Large intestine (tissue), 3 donors: Measurements from ENCODE around the gene SRP9. TPM values are rescaled to one million over a fixed set of nuclear protein-coding genes. Genes with fewer than 3 reads are reported as not detected.
"Not testable (repeated sequence)": the region's sequence is repeated elsewhere in the genome, so short reads cannot be mapped to it uniquely, and the experiment has no call there.

Experiments used
- DNase-seq, 2 donors: peaks; one replicate each; pipeline versions ENCODE4 v3.0.0 to v3.0.0-alpha.2; 2013
- H3K27ac ChIP-seq: one replicate; pipeline ENCODE4 v1.5.1; 2013; ENCODE audit warnings: low read length
- H3K27me3 ChIP-seq: 2 replicates; pipeline ENCODE4 v1.6.1; 2013; ENCODE audit warnings: low read length; ENCODE audit not compliant: control insufficient read depth, insufficient read depth
- H3K36me3 ChIP-seq: 2 replicates; pipeline ENCODE4 v1.6.1; 2013; ENCODE audit warnings: low read length; ENCODE audit not compliant: control insufficient read depth, insufficient read depth
- H3K4me1 ChIP-seq: one replicate; pipeline ENCODE4 v1.6.1; 2013; ENCODE audit warnings: low read length; ENCODE audit not compliant: control insufficient read depth, insufficient read depth
- H3K4me3 ChIP-seq: one replicate; pipeline ENCODE4 v1.5.1; 2013; ENCODE audit warnings: low read length
- H3K9me3 ChIP-seq: one replicate; pipeline ENCODE4 v1.6.1; 2013; ENCODE audit warnings: mild to moderate bottlenecking, low read depth, low read length, moderate library complexity; ENCODE audit not compliant: control insufficient read depth
- WGBS: methylation state at CpG from one replicate; pipeline ENCODE4 v1.1.5; 2013; ENCODE audit warnings: low lambda C conversion rate; ENCODE audit not compliant: insufficient coverage; 5-methylcytosine and 5-hydroxymethylcytosine counted together
- polyA plus RNA-seq: library from polyadenylated mRNA; unstranded; fragments of 120-200 nt; gene quantifications from one replicate; pipeline ENCODE4 v1.2.1, GENCODE V29; 2013

Gene SRP9
- polyA plus RNA-seq, 1 donor: 304 TPM

GRCh38 chr1:225815090-225815489 is 37.5 kb downstream of the SRP9 start:
- H3K27me3 ChIP-seq, H3K27ac ChIP-seq, H3K36me3 ChIP-seq, DNase-seq, H3K4me3 ChIP-seq, H3K9me3 ChIP-seq: not testable (repeated sequence)
- WGBS: 100% methylated on average over 1 of the region's 7 CpGs
- H3K4me1 ChIP-seq: peaks cover 46% of the 10 kb centered on the region

- Histone ChIP-seq H3K4me3 (no peak overlapping the region), H3K36me3 (no peaks in the 10 kb centered on the region), H3K27me3 (no peaks in the 10 kb centered on the region), H3K9me3 (no peaks in the 10 kb centered on the region), H3K4me1 (peaks cover 46% of the 10 kb centered on the region), H3K27ac (no peak overlapping the region)
- WGBS: 100% methylated on average over 3 of the region's 17 CpGs
- no peak for DNase-seq
These were observed 38.0 kb downstream of the SRP9 start for GRCh38 chr1:225815526-225816178.

- Histone ChIP-seq H3K27ac (peak overlapping the region; percentile 59), H3K36me3 (no peaks in the 10 kb centered on the region), H3K9me3 (no peaks in the 10 kb centered on the region), H3K4me3 (no peak overlapping the region), H3K4me1 (peaks cover 35% of the 10 kb centered on the region), H3K27me3 (no peaks in the 10 kb centered on the region)
- peak; percentile 35 to 42 for DNase-seq
- no CpG with 5 or more reads among the region's 17 CpGs for WGBS
These were observed 39.3 kb downstream of the SRP9 start for GRCh38 chr1:225816643-225817538.

GRCh38 chr1:225817611-225818061 is 40.0 kb downstream of the SRP9 start:
- Histone ChIP-seq H3K4me1 (peaks cover 33% of the 10 kb centered on the region), H3K36me3 (no peaks in the 10 kb centered on the region), H3K9me3 (no peaks in the 10 kb centered on the region), H3K27me3 (no peaks in the 10 kb centered on the region), H3K27ac (peak overlapping the region; percentile 59), H3K4me3 (no peak overlapping the region)
- DNase-seq: no peak
- 100% methylated on average over 1 of the region's 8 CpGs for WGBS

GRCh38 chr1:225818229-225818628 is 40.6 kb downstream of the SRP9 start:
- no peaks in the 10 kb centered on the region for H3K36me3 ChIP-seq
- H3K27me3 ChIP-seq: no peaks in the 10 kb centered on the region
- no peak overlapping the region for H3K27ac ChIP-seq
- no peaks in the 10 kb centered on the region for H3K9me3 ChIP-seq
- H3K4me1 ChIP-seq: peaks cover 27% of the 10 kb centered on the region
- no peak overlapping the region for H3K4me3 ChIP-seq
- WGBS: no CpG with 5 or more reads among the region's 7 CpGs
- no peak for DNase-seq

GRCh38 chr1:225819346-225820192 is 41.9 kb downstream of the SRP9 start:
- no peaks in the 10 kb centered on the region for H3K36me3 ChIP-seq
- DNase-seq: no peak
- H3K27me3 ChIP-seq: no peaks in the 10 kb centered on the region
- H3K9me3 ChIP-seq: no peaks in the 10 kb centered on the region
- H3K27ac ChIP-seq: no peak overlapping the region
- no peak overlapping the region for H3K4me3 ChIP-seq
- WGBS: 53% methylated on average over 2 of the region's 12 CpGs
- H3K4me1 ChIP-seq: peaks cover 20% of the 10 kb centered on the region

GRCh38 chr1:225820522-225821120 is 43.0 kb downstream of the SRP9 start:
- 95% methylated on average over 4 of the region's 5 CpGs for WGBS
- no peaks in the 10 kb centered on the region for H3K9me3 ChIP-seq
- H3K4me1 ChIP-seq: peaks cover 26% of the 10 kb centered on the region
- no peaks in the 10 kb centered on the region for H3K27me3 ChIP-seq
- no peaks in the 10 kb centered on the region for H3K36me3 ChIP-seq
- DNase-seq: no peak
- H3K27ac ChIP-seq: no peak overlapping the region
- no peak overlapping the region for H3K4me3 ChIP-seq

GRCh38 chr1:225822655-225823403 is 45.2 kb downstream of the SRP9 start:
- no peaks in the 10 kb centered on the region for H3K9me3 ChIP-seq
- no peak for DNase-seq
- no peak overlapping the region for H3K27ac ChIP-seq
- H3K36me3 ChIP-seq: no peaks in the 10 kb centered on the region
- no CpG with 5 or more reads among the region's 12 CpGs for WGBS
- H3K27me3 ChIP-seq: no peaks in the 10 kb centered on the region
- peaks cover 31% of the 10 kb centered on the region for H3K4me1 ChIP-seq
- H3K4me3 ChIP-seq: no peak overlapping the region

- no peaks in the 10 kb centered on the region for H3K27me3 ChIP-seq
- no peaks in the 10 kb centered on the region for H3K9me3 ChIP-seq
- no peak for DNase-seq
- H3K4me1 ChIP-seq: peaks cover 31% of the 10 kb centered on the region
- no peak overlapping the region for H3K27ac ChIP-seq
- H3K4me3 ChIP-seq: no peak overlapping the region
- H3K36me3 ChIP-seq: no peaks in the 10 kb centered on the region
- no CpG with 5 or more reads among the region's 12 CpGs for WGBS
These were observed 46.2 kb downstream of the SRP9 start for GRCh38 chr1:225823811-225824261.
